ENCODE results near the gene TPCN1. TPM values are rescaled to one million over a fixed set of nuclear protein-coding genes. Genes with fewer than 3 reads are reported as not detected.

The TPCN1 gene
- total RNA-seq, 2 donors from 2014 or later: 18.9 to 30.8 TPM

DNA sequence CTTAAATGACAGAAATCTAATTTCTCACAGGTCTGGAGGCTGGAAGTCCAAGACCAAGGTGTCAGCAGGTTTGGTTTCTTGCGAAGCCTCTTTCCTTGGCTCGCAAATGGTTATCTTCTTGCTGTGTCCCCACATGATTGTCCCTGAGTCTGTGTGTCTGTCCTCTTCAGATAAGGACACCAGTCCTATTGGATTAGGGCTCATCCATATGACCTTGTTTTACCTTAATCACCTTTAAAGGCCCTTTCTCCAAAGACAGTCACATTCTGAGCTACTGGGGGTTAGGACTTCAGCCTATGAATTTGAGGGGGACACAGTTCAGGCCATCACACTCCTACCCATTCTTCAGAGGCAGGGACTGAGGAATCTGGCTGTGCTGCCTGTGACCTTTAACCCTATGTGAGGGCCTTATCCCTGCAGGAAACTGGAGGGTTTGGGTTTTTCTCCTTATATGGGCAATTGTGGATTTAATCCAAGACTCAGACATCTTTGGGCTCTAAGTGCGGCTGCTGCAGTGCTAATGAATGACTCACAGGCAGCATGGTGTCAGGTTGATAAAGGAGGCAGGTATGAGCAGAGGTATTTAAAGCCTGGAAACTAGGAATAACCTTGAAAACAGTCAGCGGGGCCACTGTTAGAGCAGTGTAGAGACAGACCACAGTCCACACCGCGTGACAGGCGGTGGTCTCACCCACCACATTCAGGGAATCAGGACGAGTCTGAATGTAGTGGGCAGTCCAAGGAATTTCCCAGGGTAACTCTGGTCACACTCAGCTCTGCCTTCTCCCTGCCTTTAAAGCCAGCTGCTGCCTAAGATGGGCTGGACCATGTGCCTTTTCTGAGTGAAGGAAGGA is 10.2 kb downstream of the TPCN1 start:
- TF ChIP-seq, protein P1, sequence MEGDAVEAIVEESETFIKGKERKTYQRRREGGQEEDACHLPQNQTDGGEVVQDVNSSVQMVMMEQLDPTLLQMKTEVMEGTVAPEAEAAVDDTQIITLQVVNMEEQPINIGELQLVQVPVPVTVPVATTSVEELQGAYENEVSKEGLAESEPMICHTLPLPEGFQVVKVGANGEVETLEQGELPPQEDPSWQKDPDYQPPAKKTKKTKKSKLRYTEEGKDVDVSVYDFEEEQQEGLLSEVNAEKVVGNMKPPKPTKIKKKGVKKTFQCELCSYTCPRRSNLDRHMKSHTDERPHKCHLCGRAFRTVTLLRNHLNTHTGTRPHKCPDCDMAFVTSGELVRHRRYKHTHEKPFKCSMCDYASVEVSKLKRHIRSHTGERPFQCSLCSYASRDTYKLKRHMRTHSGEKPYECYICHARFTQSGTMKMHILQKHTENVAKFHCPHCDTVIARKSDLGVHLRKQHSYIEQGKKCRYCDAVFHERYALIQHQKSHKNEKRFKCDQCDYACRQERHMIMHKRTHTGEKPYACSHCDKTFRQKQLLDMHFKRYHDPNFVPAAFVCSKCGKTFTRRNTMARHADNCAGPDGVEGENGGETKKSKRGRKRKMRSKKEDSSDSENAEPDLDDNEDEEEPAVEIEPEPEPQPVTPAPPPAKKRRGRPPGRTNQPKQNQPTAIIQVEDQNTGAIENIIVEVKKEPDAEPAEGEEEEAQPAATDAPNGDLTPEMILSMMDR (conservative IDR thresholded peaks at IDR 0.05): no peak
- H3K4me1 ChIP-seq (ENCODE audit: control insufficient read depth, insufficient read depth, low read length): peaks cover 24% of the 10 kb centered on the region
- H3K9me3 Mint-ChIP-seq: peaks cover 7% of the 10 kb centered on the region
- peak overlapping the region; percentile 61 for H3K4me3 ChIP-seq (ENCODE audit: low read length)
- H3K9me3 ChIP-seq (ENCODE audit: control insufficient read depth, low read length): peaks cover 11% of the 10 kb centered on the region
- H3K4me3 Mint-ChIP-seq: no peak overlapping the region
- peaks cover 17% of the 10 kb centered on the region for H3K36me3 ChIP-seq (ENCODE audit: control insufficient read depth, insufficient read depth, low read length)
- peaks cover 31% of the 10 kb centered on the region for H3K4me1 Mint-ChIP-seq
- peak; percentile 87 for DNase-seq
- H3K9ac ChIP-seq (ENCODE audit: extremely low read depth, low read length, poor library complexity, severe bottlenecking): peak overlapping the region; percentile 9
- no peak overlapping the region for H3K27ac ChIP-seq (ENCODE audit: low read depth, low read length)
- peak overlapping the region; percentile 87 for H3K27ac Mint-ChIP-seq
- H3K36me3 Mint-ChIP-seq (ENCODE audit: low read depth): peaks cover 38% of the 10 kb centered on the region
- WGBS, 2 experiments (ENCODE audit: insufficient coverage in 1 of 2, insufficient read length in 1 of 2): 75 to 87% methylated on average over 7 to 8 of the region's 8 CpGs
- no peaks in the 10 kb centered on the region for H3K27me3 Mint-ChIP-seq (ENCODE audit: insufficient read depth)
- H3K27me3 ChIP-seq (ENCODE audit: control insufficient read depth, insufficient read depth, low read length, poor library complexity, severe bottlenecking): no peaks in the 10 kb centered on the region

DNA sequence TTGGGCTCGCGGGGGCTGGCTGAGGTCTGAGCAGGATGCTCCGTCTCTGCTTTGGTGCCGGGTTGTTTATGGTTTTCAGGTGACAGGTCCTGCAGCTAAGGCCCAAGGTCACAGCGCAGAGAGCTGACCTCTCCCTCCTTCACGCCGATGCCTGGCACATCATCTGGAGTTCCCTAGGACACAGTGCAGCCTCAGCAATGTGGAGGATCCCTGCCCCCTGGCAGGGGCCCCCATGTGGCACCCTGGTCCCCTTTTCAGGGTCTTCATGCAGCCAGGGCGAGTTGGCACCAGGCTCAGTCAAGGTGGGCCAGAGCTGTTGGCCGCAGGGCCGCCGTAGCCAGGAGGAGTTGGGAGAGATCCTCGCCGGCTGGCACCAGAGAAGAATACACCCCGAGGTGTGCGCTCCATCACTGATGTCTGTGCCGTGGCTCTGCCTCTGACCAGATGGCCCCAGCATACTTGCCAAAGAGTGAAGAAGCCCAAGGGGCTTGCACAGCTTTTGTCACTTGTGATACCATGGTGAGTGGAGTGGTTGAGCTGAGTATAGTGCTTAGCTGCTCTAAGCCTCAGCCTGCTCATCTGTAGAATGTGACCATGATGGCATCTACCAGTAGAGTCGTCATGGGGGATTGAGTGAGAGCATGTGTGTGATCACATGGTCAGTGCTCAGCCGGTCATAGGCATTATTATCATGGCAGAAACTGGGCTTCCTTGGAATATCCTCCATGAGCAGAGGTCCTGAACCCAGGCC is 11.0 kb downstream of the TPCN1 start:
- H3K36me3 Mint-ChIP-seq (ENCODE audit: low read depth): peaks cover 38% of the 10 kb centered on the region
- H3K27ac ChIP-seq (ENCODE audit: low read depth, low read length): no peak overlapping the region

More for the DNA sequence above, 11.0 kb downstream of the TPCN1 start:
- DNase-seq: no peak
- no peak overlapping the region for H3K4me3 Mint-ChIP-seq
- Histone ChIP-seq H3K4me1 (ENCODE audit: control insufficient read depth, insufficient read depth, low read length) (peaks cover 24% of the 10 kb centered on the region), H3K9me3 (ENCODE audit: control insufficient read depth, low read length) (peaks cover 11% of the 10 kb centered on the region), H3K36me3 (ENCODE audit: control insufficient read depth, insufficient read depth, low read length) (peaks cover 17% of the 10 kb centered on the region), H3K27me3 (ENCODE audit: control insufficient read depth, insufficient read depth, low read length, poor library complexity, severe bottlenecking) (no peaks in the 10 kb centered on the region), H3K9ac (ENCODE audit: extremely low read depth, low read length, poor library complexity, severe bottlenecking) (peak overlapping the region; percentile 9), H3K4me3 (ENCODE audit: low read length) (no peak overlapping the region)
- WGBS, 2 experiments (ENCODE audit: insufficient coverage in 1 of 2, insufficient read length in 1 of 2): 85 to 94% methylated on average over 7 to 18 of the region's 18 CpGs
- H3K27me3 Mint-ChIP-seq (ENCODE audit: insufficient read depth): peaks cover 2% of the 10 kb centered on the region
- peaks cover 31% of the 10 kb centered on the region for H3K4me1 Mint-ChIP-seq
- H3K27ac Mint-ChIP-seq: peak overlapping the region; percentile 87
- TF ChIP-seq, protein P1 (conservative IDR thresholded peaks at IDR 0.05): no peak
- H3K9me3 Mint-ChIP-seq: peaks cover 7% of the 10 kb centered on the region

Data from endodermal cell (in vitro differentiated cells).